H7 (cell line): ENCODE measurements around the gene POLA2. TPM values are rescaled to one million over a fixed set of nuclear protein-coding genes. Genes with fewer than 3 reads are reported as not detected.
"Not testable (repeated sequence)": the region's sequence is repeated elsewhere in the genome, so short reads cannot be mapped to it uniquely, and the experiment has no call there.

Source experiments
- DNase-seq: peaks from one replicate; pipeline ENCODE4 v3.0.0; 2012
- H3K27me3 ChIP-seq: 2 replicates; pipeline ENCODE4 v1.6.0; 2011; ENCODE audit warnings: mild to moderate bottlenecking, low read length; ENCODE audit not compliant: control insufficient read depth, insufficient read depth
- H3K36me3 ChIP-seq: replicated peaks from 2 replicates; pipeline ENCODE4 v1.5.1; 2011; ENCODE audit warnings: low read length; ENCODE audit not compliant: control insufficient read depth, insufficient read depth
- H3K4me3 ChIP-seq: 2 replicates; pipeline ENCODE4 v1.5.1; 2011; ENCODE audit warnings: low read depth, mild to moderate bottlenecking, control low read depth, low read length, moderate library complexity; ENCODE audit not compliant: insufficient read depth
- total RNA-seq: library from RNA; depleted of rRNA; stranded (reverse); fragments of >200 nt; shearing (Covaris generic); gene quantifications from 2 replicates; pipeline ENCODE4 v1.2.3, GENCODE V29; 2014

POLA2 gene
- total RNA-seq, 1 experiment from 2014 or later, result 27.6 TPM

GRCh38 chr11:65260302-65260701, 1.5 kb upstream of the POLA2 start:
- Histone ChIP-seq H3K27me3 (no peaks in the 10 kb centered on the region), H3K4me3 (no peak overlapping the region), H3K36me3 (no peaks in the 10 kb centered on the region)
- DNase-seq, result no peak

- Histone ChIP-seq H3K36me3 (no peaks in the 10 kb centered on the region), H3K4me3 (peak overlapping the region; percentile 84), H3K27me3 (no peaks in the 10 kb centered on the region)
- no peak for DNase-seq
Measured at GRCh38 chr11:65260756-65261590, 789 bp upstream of the POLA2 start.

GRCh38 chr11:65262381-65262680, 569 bp downstream of the POLA2 start:
- Histone ChIP-seq H3K4me3 (peak overlapping the region; percentile 84), H3K27me3 (no peaks in the 10 kb centered on the region), H3K36me3 (peaks cover 3% of the 10 kb centered on the region; the same call in 1 of the 2 replicates)
- no peak for DNase-seq

- peak overlapping the region; percentile 84 for H3K4me3 ChIP-seq
- H3K36me3 ChIP-seq, result peaks cover 4% of the 10 kb centered on the region; the same call in 1 of the 2 replicates
- DNase-seq, result peak; percentile 31
- no peaks in the 10 kb centered on the region for H3K27me3 ChIP-seq
Measured at GRCh38 chr11:65262776-65263175, 1.0 kb downstream of the POLA2 start.

- not testable (repeated sequence) for H3K4me3 ChIP-seq, H3K27me3 ChIP-seq, DNase-seq
- peaks cover 13% of the 10 kb centered on the region for H3K36me3 ChIP-seq
Measured at GRCh38 chr11:65264747-65265146, 3.0 kb downstream of the POLA2 start.

GRCh38 chr11:65266210-65266609, 4.4 kb downstream of the POLA2 start:
- H3K4me3 ChIP-seq, result no peak overlapping the region
- H3K36me3 ChIP-seq, result peaks cover 21% of the 10 kb centered on the region
- peak; percentile 68 for DNase-seq
- H3K27me3 ChIP-seq, result no peaks in the 10 kb centered on the region

GRCh38 chr11:65274735-65275682, 13.2 kb downstream of the POLA2 start:
- DNase-seq, result peak; percentile 78
- peaks cover 28% of the 10 kb centered on the region for H3K36me3 ChIP-seq
- H3K4me3 ChIP-seq, result no peak overlapping the region
- H3K27me3 ChIP-seq, result no peaks in the 10 kb centered on the region

- Histone ChIP-seq H3K4me3 (no peak overlapping the region), H3K27me3 (no peaks in the 10 kb centered on the region), H3K36me3 (peaks cover 29% of the 10 kb centered on the region)
- no peak for DNase-seq
Measured at GRCh38 chr11:65275906-65276305, 14.1 kb downstream of the POLA2 start.

- H3K27me3 ChIP-seq, result no peaks in the 10 kb centered on the region
- no peak overlapping the region for H3K4me3 ChIP-seq
- DNase-seq, result no peak
- H3K36me3 ChIP-seq, result peaks cover 46% of the 10 kb centered on the region
Measured at GRCh38 chr11:65277631-65278277, 16.0 kb downstream of the POLA2 start.

- no peak for DNase-seq
- H3K27me3 ChIP-seq, result no peaks in the 10 kb centered on the region
- peaks cover 48% of the 10 kb centered on the region for H3K36me3 ChIP-seq
Measured at GRCh38 chr11:65278356-65278755, 16.6 kb downstream of the POLA2 start.

GRCh38 chr11:65279279-65279678, 17.5 kb downstream of the POLA2 start:
- Histone ChIP-seq H3K4me3 (no peak overlapping the region), H3K27me3 (no peaks in the 10 kb centered on the region), H3K36me3 (peaks cover 48% of the 10 kb centered on the region)
- no peak for DNase-seq

More at GRCh38 chr11:65278356-65278755, 16.6 kb downstream of the POLA2 start:
- no peak overlapping the region for H3K4me3 ChIP-seq

GRCh38 chr11:65279741-65280440, 18.1 kb downstream of the POLA2 start:
- no peak overlapping the region for H3K4me3 ChIP-seq
- H3K36me3 ChIP-seq, result peaks cover 50% of the 10 kb centered on the region
- no peaks in the 10 kb centered on the region for H3K27me3 ChIP-seq
- no peak for DNase-seq

- Histone ChIP-seq H3K36me3 (peaks cover 52% of the 10 kb centered on the region), H3K4me3 (no peak overlapping the region), H3K27me3 (no peaks in the 10 kb centered on the region)
- DNase-seq, result no peak
Measured at GRCh38 chr11:65280646-65281045, 18.9 kb downstream of the POLA2 start.

- H3K27me3 ChIP-seq, result no peaks in the 10 kb centered on the region
- no peak for DNase-seq
- H3K4me3 ChIP-seq, result no peak overlapping the region
- H3K36me3 ChIP-seq, result peaks cover 54% of the 10 kb centered on the region
Measured at GRCh38 chr11:65286686-65287085, 24.9 kb downstream of the POLA2 start.
